NB4 (cell line): Measurements from ENCODE around the gene COMP.

Experiments
- CTCF ChIP-seq: IDR thresholded peaks from one replicate; pipeline ENCODE4 v1.5.1; 2012; ENCODE audit warnings: low read depth, low read length
- MYC ChIP-seq: IDR thresholded peaks from 2 replicates; pipeline ENCODE4 v1.6.1; 2011; ENCODE audit warnings: low read depth, low read length

- TF ChIP-seq CTCF (no peak), MYC (no peak)
These were observed 28.7 kb downstream of the COMP start for GRCh38 chr19:18762125-18763023.
